Neural cell (in vitro differentiated cells): ENCODE data around the gene SSBP1. TPM values are rescaled to one million over a fixed set of nuclear protein-coding genes. Genes with fewer than 3 reads are reported as not detected.

Experiments used
- H2AFZ ChIP-seq: fragments of 200-600, 300-800 bp; sonication (generic), shearing (Covaris generic); 2 replicates; pipeline ENCODE4 v1.6.0; 2014; ENCODE audit warnings: low read depth, mild to moderate bottlenecking, antibody characterized with exemption, low read length, moderate library complexity
- H3F3A ChIP-seq: fragments of 200-600 bp; shearing (Covaris generic); 2 replicates; pipeline ENCODE4 v1.6.1; 2016; ENCODE audit warnings: mild to moderate bottlenecking, moderate library complexity, mixed read lengths, antibody characterized with exemption, low read length; ENCODE audit not compliant: insufficient read depth, poor library complexity, severe bottlenecking
- H3K27ac ChIP-seq: fragments of 200-600, 300-800 bp; sonication (generic), shearing (Covaris generic); 2 replicates; pipeline ENCODE4 v1.5.1; 2014; ENCODE audit warnings: mild to moderate bottlenecking, low read length, moderate library complexity
- H3K27me3 ChIP-seq: fragments of 300-800, 200-600 bp; sonication (generic), shearing (Covaris generic); 2 replicates; pipeline ENCODE4 v1.6.0; 2014; ENCODE audit warnings: mild to moderate bottlenecking, low read depth, low read length, moderate library complexity; ENCODE audit not compliant: insufficient read depth
- H3K36me3 ChIP-seq: fragments of 300-800, 200-600 bp; sonication (generic), shearing (Covaris generic); 2 replicates; pipeline ENCODE4 v1.5.1; 2014; ENCODE audit warnings: mild to moderate bottlenecking, antibody characterized with exemption, low read length, moderate library complexity; ENCODE audit not compliant: insufficient read depth
- H3K4me2 ChIP-seq: fragments of 300-800, 200-600 bp; sonication (generic), shearing (Covaris generic); 2 replicates; pipeline ENCODE4 v1.6.0; 2014; ENCODE audit warnings: mild to moderate bottlenecking, low read length
- H3K4me3 ChIP-seq: fragments of 300-800, 200-600 bp; sonication (generic), shearing (Covaris generic); 2 replicates; pipeline ENCODE4 v1.5.1; 2014; ENCODE audit warnings: mild to moderate bottlenecking, low read length, moderate library complexity
- H3K79me2 ChIP-seq: fragments of 200-600 bp; shearing (Covaris generic); replicated peaks from 2 replicates; pipeline ENCODE4 v1.6.0; 2014; ENCODE audit warnings: mild to moderate bottlenecking, low read length, moderate library complexity; ENCODE audit not compliant: insufficient read depth
- H3K9ac ChIP-seq: fragments of 300-800, 200-600 bp; sonication (generic), shearing (Covaris generic); 2 replicates; pipeline ENCODE4 v1.6.1; 2016; ENCODE audit warnings: mild to moderate bottlenecking, low read length, mixed read lengths
- H3K9me2 ChIP-seq: fragments of 200-600 bp; shearing (Covaris generic); 2 replicates; pipeline ENCODE4 v1.6.1; 2016; ENCODE audit warnings: mild to moderate bottlenecking, low read length, mixed read lengths; ENCODE audit not compliant: insufficient read depth
- H3K9me3 ChIP-seq: fragments of 200-600, 300-800 bp; sonication (generic), shearing (Covaris generic); 2 replicates; pipeline ENCODE4 v1.6.1; 2016; ENCODE audit warnings: mild to moderate bottlenecking, mixed run types, low read length, moderate library complexity, mixed read lengths
- H4K20me1 ChIP-seq: fragments of 200-600 bp; shearing (Covaris generic); 2 replicates; pipeline ENCODE4 v1.6.1; 2016; ENCODE audit warnings: mild to moderate bottlenecking, mixed run types; ENCODE audit not compliant: insufficient read depth
- EP300 ChIP-seq: fragments of 450-650 bp; conservative IDR thresholded peaks from 2 replicates; pipeline ENCODE4 v1.6.1; 2014; ENCODE audit warnings: antibody characterized with exemption, mild to moderate bottlenecking, moderate library complexity; ENCODE audit not compliant: poor library complexity, severe bottlenecking
- EZH2 ChIP-seq: fragments of 200-600, 300-800 bp; shearing (Covaris generic), sonication (generic); IDR thresholded peaks from 2 replicates; pipeline ENCODE4 v1.6.1; 2014; ENCODE audit warnings: antibody characterized with exemption, low read length, borderline replicate concordance, mild to moderate bottlenecking; ENCODE audit not compliant: insufficient read depth, poor library complexity, severe bottlenecking
- MXI1 ChIP-seq: fragments of 450-650 bp; conservative IDR thresholded peaks from 2 replicates; pipeline ENCODE4 v1.6.1; 2014; ENCODE audit warnings: antibody characterized with exemption, mild to moderate bottlenecking; ENCODE audit not compliant: poor library complexity, severe bottlenecking
- POLR2AphosphoS5 ChIP-seq: IDR thresholded peaks from 2 replicates; pipeline ENCODE4 v1.6.1; 2012
- RAD21 ChIP-seq: fragments of 450-650 bp; conservative IDR thresholded peaks from 2 replicates; pipeline ENCODE4 v1.6.1; 2014; ENCODE audit warnings: antibody characterized with exemption, mild to moderate bottlenecking, moderate library complexity
- SMC3 ChIP-seq: fragments of 450-650 bp; conservative IDR thresholded peaks from 2 replicates; pipeline ENCODE4 v1.6.1; 2014; ENCODE audit warnings: antibody characterized with exemption, mild to moderate bottlenecking, moderate library complexity; ENCODE audit not compliant: poor library complexity
- TAF1 ChIP-seq: IDR thresholded peaks from 2 replicates; pipeline ENCODE4 v1.6.1; 2012; ENCODE audit warnings: low read depth
- polyA plus RNA-seq: library from polyadenylated mRNA; depleted of rRNA; stranded (reverse); fragments of >200 nt; gene quantifications from 2 replicates; pipeline ENCODE4 v1.2.3, GENCODE V29; 2014
- TF ChIP-seq, protein P1 (sequence below): fragments of 450-650 bp; IDR thresholded peaks from 2 replicates; pipeline ENCODE4 v1.5.1; 2014; ENCODE audit warnings: antibody characterized with exemption, mild to moderate bottlenecking, moderate library complexity; ENCODE audit not compliant: poor library complexity, severe bottlenecking
- TF ChIP-seq, protein P2 (sequence below): IDR thresholded peaks from 2 replicates; pipeline ENCODE4 v1.6.1; 2012; ENCODE audit warnings: borderline replicate concordance

Gene SSBP1
- polyA plus RNA-seq, 1 donor from 2014 or later: 296 TPM

GRCh38 chr7:141717450-141717849 is 20.7 kb upstream of the SSBP1 start:
- Histone ChIP-seq H3K9ac (no peak overlapping the region), H4K20me1 (no peaks in the 10 kb centered on the region), H3K27ac (no peak overlapping the region), H3K4me3 (no peak overlapping the region), H3K79me2 (no peaks in the 10 kb centered on the region), H3K27me3 (no peaks in the 10 kb centered on the region), H3K36me3 (no peaks in the 10 kb centered on the region), H3K4me2 (no peak overlapping the region), H3K9me3 (no peaks in the 10 kb centered on the region), H3F3A (no peaks in the 10 kb centered on the region), H3K9me2 (no peaks in the 10 kb centered on the region), H2AFZ (no peak overlapping the region)
- TF ChIP-seq MXI1 (no peak), TAF1 (no peak), EZH2 (no peak), POLR2AphosphoS5 (no peak), EP300 (no peak), SMC3 (no peak), RAD21 (no peak)
- TF ChIP-seq, protein P1, sequence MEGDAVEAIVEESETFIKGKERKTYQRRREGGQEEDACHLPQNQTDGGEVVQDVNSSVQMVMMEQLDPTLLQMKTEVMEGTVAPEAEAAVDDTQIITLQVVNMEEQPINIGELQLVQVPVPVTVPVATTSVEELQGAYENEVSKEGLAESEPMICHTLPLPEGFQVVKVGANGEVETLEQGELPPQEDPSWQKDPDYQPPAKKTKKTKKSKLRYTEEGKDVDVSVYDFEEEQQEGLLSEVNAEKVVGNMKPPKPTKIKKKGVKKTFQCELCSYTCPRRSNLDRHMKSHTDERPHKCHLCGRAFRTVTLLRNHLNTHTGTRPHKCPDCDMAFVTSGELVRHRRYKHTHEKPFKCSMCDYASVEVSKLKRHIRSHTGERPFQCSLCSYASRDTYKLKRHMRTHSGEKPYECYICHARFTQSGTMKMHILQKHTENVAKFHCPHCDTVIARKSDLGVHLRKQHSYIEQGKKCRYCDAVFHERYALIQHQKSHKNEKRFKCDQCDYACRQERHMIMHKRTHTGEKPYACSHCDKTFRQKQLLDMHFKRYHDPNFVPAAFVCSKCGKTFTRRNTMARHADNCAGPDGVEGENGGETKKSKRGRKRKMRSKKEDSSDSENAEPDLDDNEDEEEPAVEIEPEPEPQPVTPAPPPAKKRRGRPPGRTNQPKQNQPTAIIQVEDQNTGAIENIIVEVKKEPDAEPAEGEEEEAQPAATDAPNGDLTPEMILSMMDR: no peak
- TF ChIP-seq, protein P2, sequence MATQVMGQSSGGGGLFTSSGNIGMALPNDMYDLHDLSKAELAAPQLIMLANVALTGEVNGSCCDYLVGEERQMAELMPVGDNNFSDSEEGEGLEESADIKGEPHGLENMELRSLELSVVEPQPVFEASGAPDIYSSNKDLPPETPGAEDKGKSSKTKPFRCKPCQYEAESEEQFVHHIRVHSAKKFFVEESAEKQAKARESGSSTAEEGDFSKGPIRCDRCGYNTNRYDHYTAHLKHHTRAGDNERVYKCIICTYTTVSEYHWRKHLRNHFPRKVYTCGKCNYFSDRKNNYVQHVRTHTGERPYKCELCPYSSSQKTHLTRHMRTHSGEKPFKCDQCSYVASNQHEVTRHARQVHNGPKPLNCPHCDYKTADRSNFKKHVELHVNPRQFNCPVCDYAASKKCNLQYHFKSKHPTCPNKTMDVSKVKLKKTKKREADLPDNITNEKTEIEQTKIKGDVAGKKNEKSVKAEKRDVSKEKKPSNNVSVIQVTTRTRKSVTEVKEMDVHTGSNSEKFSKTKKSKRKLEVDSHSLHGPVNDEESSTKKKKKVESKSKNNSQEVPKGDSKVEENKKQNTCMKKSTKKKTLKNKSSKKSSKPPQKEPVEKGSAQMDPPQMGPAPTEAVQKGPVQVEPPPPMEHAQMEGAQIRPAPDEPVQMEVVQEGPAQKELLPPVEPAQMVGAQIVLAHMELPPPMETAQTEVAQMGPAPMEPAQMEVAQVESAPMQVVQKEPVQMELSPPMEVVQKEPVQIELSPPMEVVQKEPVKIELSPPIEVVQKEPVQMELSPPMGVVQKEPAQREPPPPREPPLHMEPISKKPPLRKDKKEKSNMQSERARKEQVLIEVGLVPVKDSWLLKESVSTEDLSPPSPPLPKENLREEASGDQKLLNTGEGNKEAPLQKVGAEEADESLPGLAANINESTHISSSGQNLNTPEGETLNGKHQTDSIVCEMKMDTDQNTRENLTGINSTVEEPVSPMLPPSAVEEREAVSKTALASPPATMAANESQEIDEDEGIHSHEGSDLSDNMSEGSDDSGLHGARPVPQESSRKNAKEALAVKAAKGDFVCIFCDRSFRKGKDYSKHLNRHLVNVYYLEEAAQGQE: no peak

DNA sequence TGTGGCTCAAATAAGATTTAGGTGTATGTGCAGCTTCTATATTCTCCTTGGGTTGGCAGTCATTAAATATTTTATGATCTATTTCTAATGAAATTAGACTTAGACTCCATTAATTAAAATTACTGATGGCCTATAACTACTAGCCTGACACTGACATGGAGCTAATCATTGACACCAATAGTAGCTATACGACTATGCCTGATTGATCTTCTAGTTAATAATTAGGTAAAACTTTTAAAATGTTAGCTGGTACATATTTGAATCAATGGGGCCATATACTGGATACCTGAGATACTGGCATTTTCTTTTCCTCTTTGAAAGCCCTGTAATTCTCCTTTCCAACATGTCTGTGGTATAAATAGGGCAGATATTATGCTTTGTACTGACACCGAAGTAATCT is 15.6 kb upstream of the SSBP1 start:
- Histone ChIP-seq H2AFZ (no peak overlapping the region), H3K9me3 (no peaks in the 10 kb centered on the region), H3K4me2 (no peak overlapping the region), H3K27ac (no peak overlapping the region), H3K4me3 (no peak overlapping the region), H3K27me3 (no peaks in the 10 kb centered on the region), H3K79me2 (no peaks in the 10 kb centered on the region), H4K20me1 (no peaks in the 10 kb centered on the region), H3K9me2 (no peaks in the 10 kb centered on the region), H3K9ac (no peak overlapping the region), H3K36me3 (no peaks in the 10 kb centered on the region), H3F3A (no peaks in the 10 kb centered on the region)
- TF ChIP-seq RAD21: no peak
- TF ChIP-seq EZH2: no peak
- TF ChIP-seq TAF1: no peak
- no peak for TF ChIP-seq SMC3
- TF ChIP-seq, protein P2: no peak
- TF ChIP-seq, protein P1: no peak
- TF ChIP-seq MXI1: no peak
- TF ChIP-seq POLR2AphosphoS5: no peak
- TF ChIP-seq EP300: no peak
